Endothelial cell of umbilical vein (primary cell): ENCODE measurements around the gene PRKAR1B.

Experiments
- EZH2 ChIP-seq: IDR thresholded peaks from 2 replicates; pipeline ENCODE4 v1.6.1; 2012; ENCODE audit warnings: borderline replicate concordance, low read depth, mild to moderate bottlenecking, moderate library complexity, low read length, inconsistent platforms; ENCODE audit not compliant: severe bottlenecking
- FOS ChIP-seq: IDR thresholded peaks from 2 replicates; pipeline ENCODE4 v1.6.1; 2011; ENCODE audit warnings: mild to moderate bottlenecking, low read length, moderate library complexity, borderline replicate concordance; ENCODE audit not compliant: insufficient read depth
- GATA2 ChIP-seq: IDR thresholded peaks from 2 replicates; pipeline ENCODE4 v1.7.0; 2011; ENCODE audit warnings: low read depth, mild to moderate bottlenecking, moderate library complexity, mixed read lengths, low read length; ENCODE audit not compliant: insufficient read length, insufficient read depth
- JUN ChIP-seq: IDR thresholded peaks from 2 replicates; pipeline ENCODE4 v1.6.1; 2011; ENCODE audit warnings: borderline replicate concordance, low read depth; ENCODE audit not compliant: insufficient read length, insufficient read depth
- MYC ChIP-seq: IDR thresholded peaks from one replicate; pipeline ENCODE4 v1.6.1; 2011; ENCODE audit warnings: mild to moderate bottlenecking, low read depth, low read length
- POLR2A ChIP-seq: IDR thresholded peaks from 2 replicates; pipeline ENCODE4 v1.6.1; 2012; ENCODE audit warnings: low read depth, mild to moderate bottlenecking, control low read depth, low read length
- POLR2AphosphoS5 ChIP-seq: IDR thresholded peaks from 2 replicates; pipeline ENCODE4 v1.6.1; 2012; ENCODE audit warnings: low read depth, mild to moderate bottlenecking, control low read depth, low read length, moderate library complexity; ENCODE audit not compliant: insufficient read depth
- TF ChIP-seq, protein P1 (sequence below), 2 donors: IDR thresholded peaks; 1 replicate in 1 of 2; 2 replicates in 1 of 2; pipeline ENCODE4 v1.5.1; 2011; ENCODE audit warnings: low read length in 2 of 2, mild to moderate bottlenecking in 2 of 2, moderate library complexity in 2 of 2, control low read depth in 1 of 2, inconsistent platforms in 1 of 2, low read depth in 1 of 2; ENCODE audit not compliant: insufficient read depth in 1 of 2; ENCODE audit errors: extremely low read depth in 1 of 2
- TF ChIP-seq, protein P2 (sequence below): IDR thresholded peaks from 2 replicates; pipeline ENCODE4 v1.6.1; 2011; ENCODE audit not compliant: insufficient read depth, insufficient read length

- no peak for TF ChIP-seq POLR2A
- TF ChIP-seq, protein P1, sequence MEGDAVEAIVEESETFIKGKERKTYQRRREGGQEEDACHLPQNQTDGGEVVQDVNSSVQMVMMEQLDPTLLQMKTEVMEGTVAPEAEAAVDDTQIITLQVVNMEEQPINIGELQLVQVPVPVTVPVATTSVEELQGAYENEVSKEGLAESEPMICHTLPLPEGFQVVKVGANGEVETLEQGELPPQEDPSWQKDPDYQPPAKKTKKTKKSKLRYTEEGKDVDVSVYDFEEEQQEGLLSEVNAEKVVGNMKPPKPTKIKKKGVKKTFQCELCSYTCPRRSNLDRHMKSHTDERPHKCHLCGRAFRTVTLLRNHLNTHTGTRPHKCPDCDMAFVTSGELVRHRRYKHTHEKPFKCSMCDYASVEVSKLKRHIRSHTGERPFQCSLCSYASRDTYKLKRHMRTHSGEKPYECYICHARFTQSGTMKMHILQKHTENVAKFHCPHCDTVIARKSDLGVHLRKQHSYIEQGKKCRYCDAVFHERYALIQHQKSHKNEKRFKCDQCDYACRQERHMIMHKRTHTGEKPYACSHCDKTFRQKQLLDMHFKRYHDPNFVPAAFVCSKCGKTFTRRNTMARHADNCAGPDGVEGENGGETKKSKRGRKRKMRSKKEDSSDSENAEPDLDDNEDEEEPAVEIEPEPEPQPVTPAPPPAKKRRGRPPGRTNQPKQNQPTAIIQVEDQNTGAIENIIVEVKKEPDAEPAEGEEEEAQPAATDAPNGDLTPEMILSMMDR (IDR thresholded peaks at IDR 0.05; ENCODE audit: extremely low read depth in 1 of 2, insufficient read depth in 1 of 2, low read depth in 1 of 2, low read length in 2 of 2) = no peak
- TF ChIP-seq, protein P2, sequence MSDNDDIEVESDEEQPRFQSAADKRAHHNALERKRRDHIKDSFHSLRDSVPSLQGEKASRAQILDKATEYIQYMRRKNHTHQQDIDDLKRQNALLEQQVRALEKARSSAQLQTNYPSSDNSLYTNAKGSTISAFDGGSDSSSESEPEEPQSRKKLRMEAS = no peak
- TF ChIP-seq POLR2AphosphoS5 = no peak
- no peak for TF ChIP-seq EZH2
- no peak for TF ChIP-seq GATA2
- no peak for TF ChIP-seq MYC
- no peak for TF ChIP-seq JUN
- TF ChIP-seq FOS = no peak
These were observed 10.4 kb downstream of the PRKAR1B start for GRCh38 chr7:716636-717035.
